ENCODE measurements around the gene MIA2.

Gene MIA2

GRCh38 chr14:39351708-39352107 lies 118.0 kb downstream of the MIA2 start:
- TF ChIP-seq GATA3 (IDR thresholded peaks at IDR 0.05; ENCODE audit: low read depth, low read length) (no peak), GATA2 (IDR thresholded peaks at IDR 0.05; ENCODE audit: low read depth, low read length) (no peak)

GRCh38 chr14:39360316-39360715 lies 126.6 kb downstream of the MIA2 start:
- no peak for TF ChIP-seq GATA2 (IDR thresholded peaks at IDR 0.05; ENCODE audit: low read depth, low read length)
- no peak for TF ChIP-seq GATA3 (IDR thresholded peaks at IDR 0.05; ENCODE audit: low read depth, low read length)

GRCh38 chr14:39364509-39364908 lies 130.8 kb downstream of the MIA2 start:
- TF ChIP-seq GATA3 (IDR thresholded peaks at IDR 0.05; ENCODE audit: low read depth, low read length) (no peak), GATA2 (IDR thresholded peaks at IDR 0.05; ENCODE audit: low read depth, low read length) (no peak)

GRCh38 chr14:39365354-39365753 lies 131.6 kb downstream of the MIA2 start:
- TF ChIP-seq GATA2 (IDR thresholded peaks at IDR 0.05; ENCODE audit: low read depth, low read length) (no peak), GATA3 (IDR thresholded peaks at IDR 0.05; ENCODE audit: low read depth, low read length) (no peak)

- TF ChIP-seq GATA2 (IDR thresholded peaks at IDR 0.05; ENCODE audit: low read depth, low read length) (no peak), GATA3 (IDR thresholded peaks at IDR 0.05; ENCODE audit: low read depth, low read length) (no peak)
Measured at GRCh38 chr14:39366460-39367386, 133.0 kb downstream of the MIA2 start.

GRCh38 chr14:39367387-39367751 lies 133.7 kb downstream of the MIA2 start:
- TF ChIP-seq GATA3 (IDR thresholded peaks at IDR 0.05; ENCODE audit: low read depth, low read length) (no peak), GATA2 (IDR thresholded peaks at IDR 0.05; ENCODE audit: low read depth, low read length) (no peak)

GRCh38 chr14:39368261-39368959 lies 134.7 kb downstream of the MIA2 start:
- no peak for TF ChIP-seq GATA2 (IDR thresholded peaks at IDR 0.05; ENCODE audit: low read depth, low read length)

- TF ChIP-seq GATA3 (IDR thresholded peaks at IDR 0.05; ENCODE audit: low read depth, low read length): no peak
- TF ChIP-seq GATA2 (IDR thresholded peaks at IDR 0.05; ENCODE audit: low read depth, low read length): no peak
Measured at GRCh38 chr14:39369029-39369428, 135.3 kb downstream of the MIA2 start.

GRCh38 chr14:39370415-39370814 lies 136.7 kb downstream of the MIA2 start:
- TF ChIP-seq GATA2 (IDR thresholded peaks at IDR 0.05; ENCODE audit: low read depth, low read length): no peak
- no peak for TF ChIP-seq GATA3 (IDR thresholded peaks at IDR 0.05; ENCODE audit: low read depth, low read length)

GRCh38 chr14:39372656-39373055 lies 138.9 kb downstream of the MIA2 start:
- TF ChIP-seq GATA3 (IDR thresholded peaks at IDR 0.05; ENCODE audit: low read depth, low read length) (no peak), GATA2 (IDR thresholded peaks at IDR 0.05; ENCODE audit: low read depth, low read length) (no peak)

GRCh38 chr14:39374851-39375250 lies 141.1 kb downstream of the MIA2 start:
- TF ChIP-seq GATA3 (IDR thresholded peaks at IDR 0.05; ENCODE audit: low read depth, low read length) (no peak), GATA2 (IDR thresholded peaks at IDR 0.05; ENCODE audit: low read depth, low read length) (no peak)

GRCh38 chr14:39376667-39377403 lies 143.1 kb downstream of the MIA2 start:
- no peak for TF ChIP-seq GATA3 (IDR thresholded peaks at IDR 0.05; ENCODE audit: low read depth, low read length)

GRCh38 chr14:39381366-39381765 lies 147.7 kb downstream of the MIA2 start:
- TF ChIP-seq GATA3 (IDR thresholded peaks at IDR 0.05; ENCODE audit: low read depth, low read length): no peak
- no peak for TF ChIP-seq GATA2 (IDR thresholded peaks at IDR 0.05; ENCODE audit: low read depth, low read length)

GRCh38 chr14:39382463-39382862 lies 148.7 kb downstream of the MIA2 start:
- TF ChIP-seq GATA2 (IDR thresholded peaks at IDR 0.05; ENCODE audit: low read depth, low read length) (no peak), GATA3 (IDR thresholded peaks at IDR 0.05; ENCODE audit: low read depth, low read length) (no peak)
